ENCODE results near the gene TMEM213.
"Not testable (repeated sequence)": the region's sequence is repeated elsewhere in the genome, so short reads cannot be mapped to it uniquely, and the experiment has no call there.

Gene TMEM213

GRCh38 chr7:138798836-138799235, 1.0 kb downstream of the TMEM213 start:
- no peak for DNase-seq

GRCh38 chr7:138799336-138800000, 1.7 kb downstream of the TMEM213 start:
- DNase-seq = no peak

- no peak for DNase-seq
Measured at GRCh38 chr7:138801256-138801655, 3.5 kb downstream of the TMEM213 start.

- no peak for DNase-seq
Measured at GRCh38 chr7:138802706-138803105, 4.9 kb downstream of the TMEM213 start.

- no peak for DNase-seq
Measured at GRCh38 chr7:138804618-138805017, 6.8 kb downstream of the TMEM213 start.

- DNase-seq = no peak
Measured at GRCh38 chr7:138809346-138809745, 11.6 kb downstream of the TMEM213 start.

GRCh38 chr7:138811327-138811726, 13.5 kb downstream of the TMEM213 start:
- DNase-seq = not testable (repeated sequence)

GRCh38 chr7:138813945-138814344, 16.2 kb downstream of the TMEM213 start:
- DNase-seq = no peak

- DNase-seq = no peak
Measured at GRCh38 chr7:138814816-138815332, 17.1 kb downstream of the TMEM213 start.

- DNase-seq = no peak
Measured at GRCh38 chr7:138816650-138817049, 18.9 kb downstream of the TMEM213 start.

GRCh38 chr7:138819625-138820024, 21.8 kb downstream of the TMEM213 start:
- no peak for DNase-seq

- DNase-seq = no peak
Measured at GRCh38 chr7:138821912-138822311, 24.1 kb downstream of the TMEM213 start.

- no peak for DNase-seq
Measured at GRCh38 chr7:138822867-138823535, 25.2 kb downstream of the TMEM213 start.

GRCh38 chr7:138825049-138825721, 27.4 kb downstream of the TMEM213 start:
- DNase-seq = no peak

- no peak for DNase-seq
Measured at GRCh38 chr7:138828302-138828701, 30.5 kb downstream of the TMEM213 start.

- DNase-seq = no peak
Measured at GRCh38 chr7:138829335-138829734, 31.5 kb downstream of the TMEM213 start.

- no peak for DNase-seq
Measured at GRCh38 chr7:138832966-138833365, 35.2 kb downstream of the TMEM213 start.

- no peak for DNase-seq
Measured at GRCh38 chr7:138833596-138833995, 35.8 kb downstream of the TMEM213 start.

GRCh38 chr7:138834583-138834982, 36.8 kb downstream of the TMEM213 start:
- no peak for DNase-seq

GRCh38 chr7:138835087-138835486, 37.3 kb downstream of the TMEM213 start:
- no peak for DNase-seq

- no peak for DNase-seq
Measured at GRCh38 chr7:138837627-138838026, 39.8 kb downstream of the TMEM213 start.

GRCh38 chr7:138838166-138838565, 40.4 kb downstream of the TMEM213 start:
- DNase-seq = no peak

GRCh38 chr7:138842111-138842510, 44.3 kb downstream of the TMEM213 start:
- no peak for DNase-seq
